KMS-11 (cell line): ENCODE measurements around the gene B3GNT7.

Experiments used
- H2AFZ ChIP-seq: fragments of 200-600 bp; sonication (generic); 2 replicates; pipeline ENCODE4 v1.6.1; 2016; ENCODE audit warnings: antibody characterized with exemption, mixed run types, low read depth
- H3K27ac ChIP-seq: fragments of 200-600 bp; sonication (generic); 2 replicates; pipeline ENCODE4 v1.6.1; 2016; ENCODE audit warnings: mild to moderate bottlenecking, mixed run types
- H3K27me3 ChIP-seq: fragments of 200-600 bp; sonication (generic); 2 replicates; pipeline ENCODE4 v1.6.1; 2017; ENCODE audit warnings: mild to moderate bottlenecking, low read depth, mixed run types, moderate library complexity; ENCODE audit not compliant: insufficient read depth
- H3K36me3 ChIP-seq: fragments of 200-600 bp; sonication (generic); 2 replicates; pipeline ENCODE4 v1.6.1; 2017; ENCODE audit warnings: mild to moderate bottlenecking, mixed run types; ENCODE audit not compliant: insufficient read depth
- H3K4me1 ChIP-seq: fragments of 200-600 bp; sonication (generic); 2 replicates; pipeline ENCODE4 v1.6.1; 2016; ENCODE audit warnings: mild to moderate bottlenecking, low read depth, mixed run types; ENCODE audit not compliant: poor library complexity, severe bottlenecking
- H3K4me2 ChIP-seq: fragments of 200-600 bp; sonication (generic); 2 replicates; pipeline ENCODE4 v1.7.0; 2016; ENCODE audit warnings: mild to moderate bottlenecking, mixed run types
- H3K4me3 ChIP-seq: fragments of 200-600 bp; sonication (generic); IDR thresholded peaks from 2 replicates; pipeline ENCODE4 v1.6.1; 2017; ENCODE audit warnings: low read depth, low read length, mixed read lengths; ENCODE audit not compliant: insufficient read depth
- H3K79me2 ChIP-seq: fragments of 200-600 bp; sonication (generic); 2 replicates; pipeline ENCODE4 v1.6.1; 2016; ENCODE audit warnings: low read depth, mixed run types; ENCODE audit not compliant: insufficient read depth
- H3K9ac ChIP-seq: fragments of 200-600 bp; sonication (generic); 2 replicates; pipeline ENCODE4 v1.6.1; 2016; ENCODE audit warnings: mild to moderate bottlenecking, mixed run types
- H4K20me1 ChIP-seq: fragments of 200-600 bp; sonication (generic); 2 replicates; pipeline ENCODE4 v1.6.1; 2016; ENCODE audit warnings: mild to moderate bottlenecking, mixed run types; ENCODE audit not compliant: insufficient read depth
- CTCF ChIP-seq: fragments of 200-600 bp; sonication (generic); conservative IDR thresholded peaks from 2 replicates; pipeline ENCODE4 v1.6.1; 2017; ENCODE audit warnings: low read depth, mild to moderate bottlenecking, antibody characterized with exemption, low read length, moderate library complexity, mixed read lengths

B3GNT7 gene

GRCh38 chr2:231425291-231425810 is 29.8 kb downstream of the B3GNT7 start:
- H3K27ac ChIP-seq = no peak overlapping the region
- H3K4me1 ChIP-seq = no peaks in the 10 kb centered on the region
- H4K20me1 ChIP-seq = no peaks in the 10 kb centered on the region
- TF ChIP-seq CTCF = no peak
- H3K36me3 ChIP-seq = no peaks in the 10 kb centered on the region
- H3K4me2 ChIP-seq = no peak overlapping the region
- no peak overlapping the region for H2AFZ ChIP-seq
- no peaks in the 10 kb centered on the region for H3K79me2 ChIP-seq
- H3K9ac ChIP-seq = no peak overlapping the region
- no peaks in the 10 kb centered on the region for H3K27me3 ChIP-seq
- no peak overlapping the region for H3K4me3 ChIP-seq

DNA sequence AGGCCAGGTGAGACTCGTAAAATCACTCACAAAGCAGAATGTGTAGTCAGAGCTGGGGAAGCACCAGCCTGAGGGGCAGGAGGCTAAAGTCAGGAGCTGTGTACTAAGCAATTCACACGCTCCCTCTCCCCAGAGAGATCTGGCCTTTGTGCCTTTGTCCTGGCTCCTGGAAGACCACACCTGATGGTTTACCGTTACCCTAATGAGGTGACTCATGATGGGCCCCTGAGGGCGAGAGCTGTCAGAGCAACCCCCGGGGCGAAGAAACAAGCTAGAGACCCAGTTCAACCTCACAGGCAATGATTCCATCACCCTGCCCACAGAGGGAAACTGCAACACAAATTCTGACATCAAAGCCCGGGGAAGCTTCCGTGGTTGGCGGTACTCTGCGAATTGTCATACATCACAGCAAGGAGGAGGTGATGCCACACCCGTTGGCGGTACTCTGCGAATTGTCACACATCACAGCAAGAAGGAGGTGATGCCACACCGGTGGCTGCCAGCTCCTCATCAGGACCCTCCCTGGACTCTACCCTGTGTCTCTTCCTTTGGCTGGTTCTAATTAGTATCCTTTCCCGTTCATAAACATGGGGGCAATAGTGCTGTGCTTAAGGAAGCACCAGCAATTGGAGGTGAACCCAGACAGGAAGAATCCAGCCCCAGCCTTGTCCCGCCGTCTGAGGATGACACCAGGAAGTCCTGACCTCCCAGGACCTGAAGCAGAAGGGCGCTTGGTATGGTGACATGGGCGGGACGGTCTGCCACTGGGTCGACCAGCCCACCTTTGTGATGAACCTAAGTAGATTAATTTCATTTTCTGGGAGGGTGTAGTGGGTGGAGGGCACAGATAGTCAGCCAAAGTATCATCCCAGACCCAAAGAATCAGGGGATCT is 30.5 kb downstream of the B3GNT7 start:
- no peaks in the 10 kb centered on the region for H3K36me3 ChIP-seq
- no peak for TF ChIP-seq CTCF
- H3K9ac ChIP-seq = no peak overlapping the region
- H3K4me3 ChIP-seq = no peak overlapping the region
- H3K27ac ChIP-seq = no peak overlapping the region
- no peak overlapping the region for H3K4me2 ChIP-seq
- no peaks in the 10 kb centered on the region for H4K20me1 ChIP-seq
- H3K4me1 ChIP-seq = no peaks in the 10 kb centered on the region
- no peaks in the 10 kb centered on the region for H3K79me2 ChIP-seq
- no peak overlapping the region for H2AFZ ChIP-seq
- no peaks in the 10 kb centered on the region for H3K27me3 ChIP-seq

DNA sequence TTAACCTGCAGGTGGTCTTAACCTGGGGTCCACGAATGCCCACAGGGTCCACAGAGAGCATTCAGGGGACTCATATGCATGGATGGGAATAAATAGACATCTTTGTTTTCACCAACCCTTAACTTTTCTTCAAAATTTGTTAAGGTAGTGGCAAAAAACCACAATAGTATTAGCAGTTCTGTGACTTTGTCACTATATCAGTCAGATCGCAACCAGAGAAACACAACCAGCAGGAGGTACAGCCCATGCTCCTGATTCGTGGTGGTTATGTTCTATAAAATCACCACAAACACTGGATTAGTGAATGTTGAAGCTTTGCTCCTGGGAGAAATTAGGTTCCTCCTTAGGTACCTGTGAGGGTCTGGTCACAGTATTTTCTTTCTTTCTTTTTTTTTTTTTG is 31.6 kb downstream of the B3GNT7 start:
- Histone ChIP-seq H3K9ac (no peak overlapping the region), H4K20me1 (no peaks in the 10 kb centered on the region), H3K4me2 (no peak overlapping the region), H2AFZ (no peak overlapping the region), H3K27ac (no peak overlapping the region), H3K4me3 (no peak overlapping the region), H3K4me1 (no peaks in the 10 kb centered on the region), H3K79me2 (no peaks in the 10 kb centered on the region), H3K27me3 (no peaks in the 10 kb centered on the region), H3K36me3 (no peaks in the 10 kb centered on the region)
- TF ChIP-seq CTCF = no peak

- TF ChIP-seq CTCF = no peak
- Histone ChIP-seq H2AFZ (no peak overlapping the region), H4K20me1 (no peaks in the 10 kb centered on the region), H3K36me3 (no peaks in the 10 kb centered on the region), H3K27me3 (no peaks in the 10 kb centered on the region), H3K27ac (no peak overlapping the region), H3K4me1 (no peaks in the 10 kb centered on the region), H3K9ac (no peak overlapping the region), H3K79me2 (no peaks in the 10 kb centered on the region), H3K4me2 (no peak overlapping the region), H3K4me3 (no peak overlapping the region)
Measured at GRCh38 chr2:231429152-231429551, 33.6 kb downstream of the B3GNT7 start.
